MM.1S (cell line): ENCODE measurements around the gene CCR6.

Experiments
- DNase-seq: peaks from one replicate; pipeline ENCODE4 v3.0.0-alpha.2; 2015
- H2AFZ ChIP-seq: fragments of 300-600 bp; sonication (generic); 2 replicates; pipeline ENCODE4 v1.6.0; 2016; ENCODE audit warnings: antibody characterized with exemption, low read length
- H3F3A ChIP-seq: fragments of 300-600 bp; sonication (generic); 2 replicates; pipeline ENCODE4 v1.6.1; 2016; ENCODE audit warnings: mild to moderate bottlenecking, antibody characterized with exemption, low read length, moderate library complexity, mixed read lengths; ENCODE audit not compliant: insufficient read depth
- H3K27ac ChIP-seq: fragments of 300-600 bp; sonication (generic); 2 replicates; pipeline ENCODE4 v1.5.1; 2016; ENCODE audit warnings: mild to moderate bottlenecking, low read length
- H3K27me3 ChIP-seq: fragments of 300-600 bp; sonication (generic); replicated peaks from 2 replicates; pipeline ENCODE4 v1.6.0; 2016; ENCODE audit warnings: low read length; ENCODE audit not compliant: insufficient read depth
- H3K36me3 ChIP-seq: fragments of 300-600 bp; sonication (generic); replicated peaks from 2 replicates; pipeline ENCODE4 v1.6.1; 2016; ENCODE audit warnings: mild to moderate bottlenecking, low read length, mixed read lengths; ENCODE audit not compliant: insufficient read depth
- H3K4me1 ChIP-seq: fragments of 300-600 bp; sonication (generic); 2 replicates; pipeline ENCODE4 v1.6.1; 2016; ENCODE audit warnings: low read length, mixed read lengths
- H3K4me2 ChIP-seq: fragments of 300-600 bp; sonication (generic); 2 replicates; pipeline ENCODE4 v1.6.0; 2016; ENCODE audit warnings: low read depth, low read length
- H3K4me3 ChIP-seq: fragments of 300-600 bp; sonication (generic); 2 replicates; pipeline ENCODE4 v1.5.1; 2016; ENCODE audit warnings: low read length, mixed read lengths
- H3K79me2 ChIP-seq: fragments of 300-600 bp; sonication (generic); 2 replicates; pipeline ENCODE4 v1.6.1; 2016; ENCODE audit warnings: mixed run types, low read length, mixed read lengths
- H3K9ac ChIP-seq: fragments of 300-600 bp; sonication (generic); 2 replicates; pipeline ENCODE4 v1.6.1; 2016; ENCODE audit warnings: low read length, mixed read lengths
- H3K9me2 ChIP-seq: fragments of 300-600 bp; sonication (generic); replicated peaks from 2 replicates; pipeline ENCODE4 v1.6.1; 2016; ENCODE audit warnings: mild to moderate bottlenecking, low read length, mixed read lengths; ENCODE audit not compliant: insufficient read depth
- H3K9me3 ChIP-seq: fragments of 300-600 bp; sonication (generic); replicated peaks from 2 replicates; pipeline ENCODE4 v1.6.1; 2016; ENCODE audit warnings: mild to moderate bottlenecking, low read length, mixed read lengths; ENCODE audit not compliant: insufficient read depth
- H4K20me1 ChIP-seq: fragments of 300-600 bp; sonication (generic); 2 replicates; pipeline ENCODE4 v1.6.1; 2016; ENCODE audit warnings: mild to moderate bottlenecking, low read length, moderate library complexity, mixed read lengths; ENCODE audit not compliant: insufficient read depth
- EZH2 ChIP-seq: fragments of 300-600 bp; sonication (generic); optimal IDR thresholded peaks from 2 replicates; pipeline ENCODE3; 2017; ENCODE audit warnings: low read depth, mild to moderate bottlenecking, antibody characterized with exemption, low read length, mixed read lengths
- EZH2phosphoT487 ChIP-seq: fragments of 300-600 bp; sonication (generic); IDR thresholded peaks from 2 replicates; pipeline ENCODE4 v1.6.1; 2018; ENCODE audit warnings: antibody characterized with exemption, low read length
- TF ChIP-seq, protein P1 (sequence below): fragments of 300-600 bp; sonication (generic); IDR thresholded peaks from 2 replicates; pipeline ENCODE4 v1.5.1; 2016; ENCODE audit warnings: antibody characterized with exemption, low read length, mixed read lengths

Gene CCR6

DNA sequence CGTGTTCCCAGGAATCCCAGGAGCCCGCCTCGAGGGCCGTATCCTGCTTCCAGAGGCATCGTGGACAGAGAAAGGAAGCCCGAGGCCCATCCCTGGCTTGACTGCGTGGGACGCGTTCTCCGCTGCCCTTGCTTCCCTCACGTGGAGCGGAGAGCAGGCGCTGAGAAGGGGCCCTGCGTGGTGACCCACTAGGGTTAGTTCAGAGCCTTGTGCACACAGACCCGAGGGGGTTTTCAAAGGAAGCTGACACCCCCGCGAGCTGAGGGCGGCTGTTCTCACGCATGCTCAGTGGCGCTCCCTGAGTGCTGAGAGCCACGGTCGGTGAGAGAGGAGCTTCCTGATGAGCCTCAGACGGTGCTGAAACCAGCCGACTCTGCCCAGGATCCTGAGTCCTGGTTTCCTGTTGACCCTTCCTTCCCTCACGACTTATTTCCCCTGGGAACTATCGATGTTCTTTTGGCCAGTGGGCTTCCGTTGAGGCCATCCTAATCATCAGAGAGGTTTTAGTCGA lies 28.9 kb upstream of the CCR6 start:
- Histone ChIP-seq H4K20me1 (no peaks in the 10 kb centered on the region), H3K27ac (peak overlapping the region; percentile 90), H3K9me3 (no peaks in the 10 kb centered on the region), H3K27me3 (no peaks in the 10 kb centered on the region), H3K4me1 (peaks cover 18% of the 10 kb centered on the region), H2AFZ (peak overlapping the region; percentile 87), H3K9ac (peak overlapping the region; percentile 59), H3K4me2 (peak overlapping the region; percentile 88), H3K36me3 (no peaks in the 10 kb centered on the region), H3K4me3 (peak overlapping the region; percentile 57), H3K9me2 (no peaks in the 10 kb centered on the region), H3F3A (peaks cover 19% of the 10 kb centered on the region), H3K79me2 (no peaks in the 10 kb centered on the region)
- no peak for TF ChIP-seq EZH2phosphoT487
- TF ChIP-seq, protein P1, sequence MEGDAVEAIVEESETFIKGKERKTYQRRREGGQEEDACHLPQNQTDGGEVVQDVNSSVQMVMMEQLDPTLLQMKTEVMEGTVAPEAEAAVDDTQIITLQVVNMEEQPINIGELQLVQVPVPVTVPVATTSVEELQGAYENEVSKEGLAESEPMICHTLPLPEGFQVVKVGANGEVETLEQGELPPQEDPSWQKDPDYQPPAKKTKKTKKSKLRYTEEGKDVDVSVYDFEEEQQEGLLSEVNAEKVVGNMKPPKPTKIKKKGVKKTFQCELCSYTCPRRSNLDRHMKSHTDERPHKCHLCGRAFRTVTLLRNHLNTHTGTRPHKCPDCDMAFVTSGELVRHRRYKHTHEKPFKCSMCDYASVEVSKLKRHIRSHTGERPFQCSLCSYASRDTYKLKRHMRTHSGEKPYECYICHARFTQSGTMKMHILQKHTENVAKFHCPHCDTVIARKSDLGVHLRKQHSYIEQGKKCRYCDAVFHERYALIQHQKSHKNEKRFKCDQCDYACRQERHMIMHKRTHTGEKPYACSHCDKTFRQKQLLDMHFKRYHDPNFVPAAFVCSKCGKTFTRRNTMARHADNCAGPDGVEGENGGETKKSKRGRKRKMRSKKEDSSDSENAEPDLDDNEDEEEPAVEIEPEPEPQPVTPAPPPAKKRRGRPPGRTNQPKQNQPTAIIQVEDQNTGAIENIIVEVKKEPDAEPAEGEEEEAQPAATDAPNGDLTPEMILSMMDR = no peak
- no peak for TF ChIP-seq EZH2
- peak; percentile 45 for DNase-seq

DNA sequence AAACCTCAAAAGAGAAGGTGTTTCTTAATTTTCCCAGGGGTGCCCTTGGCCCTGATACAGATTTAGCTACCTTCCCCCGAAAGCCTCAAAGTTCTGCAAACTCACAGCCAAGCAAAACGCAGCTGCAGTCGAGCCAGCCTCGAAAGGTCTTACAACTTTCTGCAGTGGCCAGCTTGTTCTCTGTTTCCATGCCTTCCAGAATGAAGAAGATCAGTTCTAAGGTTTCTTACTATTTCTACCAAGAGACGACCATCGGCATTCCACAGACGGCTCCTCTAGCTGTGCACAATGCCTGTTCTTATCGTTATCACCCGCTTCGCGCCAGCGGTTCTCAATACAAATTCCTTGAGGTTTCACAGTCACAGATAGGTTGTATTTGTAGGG lies 28.5 kb upstream of the CCR6 start:
- H3K27me3 ChIP-seq = no peaks in the 10 kb centered on the region
- H3K36me3 ChIP-seq = no peaks in the 10 kb centered on the region
- no peaks in the 10 kb centered on the region for H3K9me2 ChIP-seq
- TF ChIP-seq, protein P1 = no peak
- TF ChIP-seq EZH2 (no peak), EZH2phosphoT487 (no peak)
- H3F3A ChIP-seq = peaks cover 19% of the 10 kb centered on the region
- no peaks in the 10 kb centered on the region for H3K9me3 ChIP-seq
- peak overlapping the region; percentile 90 for H3K27ac ChIP-seq
- H3K4me2 ChIP-seq = peak overlapping the region; percentile 88
- H3K79me2 ChIP-seq = no peaks in the 10 kb centered on the region
- DNase-seq = peak; percentile 21
- H3K4me1 ChIP-seq = peaks cover 18% of the 10 kb centered on the region
- H4K20me1 ChIP-seq = no peaks in the 10 kb centered on the region
- H3K9ac ChIP-seq = peak overlapping the region; percentile 59
- peak overlapping the region; percentile 87 for H2AFZ ChIP-seq
- peak overlapping the region; percentile 57 for H3K4me3 ChIP-seq

DNA sequence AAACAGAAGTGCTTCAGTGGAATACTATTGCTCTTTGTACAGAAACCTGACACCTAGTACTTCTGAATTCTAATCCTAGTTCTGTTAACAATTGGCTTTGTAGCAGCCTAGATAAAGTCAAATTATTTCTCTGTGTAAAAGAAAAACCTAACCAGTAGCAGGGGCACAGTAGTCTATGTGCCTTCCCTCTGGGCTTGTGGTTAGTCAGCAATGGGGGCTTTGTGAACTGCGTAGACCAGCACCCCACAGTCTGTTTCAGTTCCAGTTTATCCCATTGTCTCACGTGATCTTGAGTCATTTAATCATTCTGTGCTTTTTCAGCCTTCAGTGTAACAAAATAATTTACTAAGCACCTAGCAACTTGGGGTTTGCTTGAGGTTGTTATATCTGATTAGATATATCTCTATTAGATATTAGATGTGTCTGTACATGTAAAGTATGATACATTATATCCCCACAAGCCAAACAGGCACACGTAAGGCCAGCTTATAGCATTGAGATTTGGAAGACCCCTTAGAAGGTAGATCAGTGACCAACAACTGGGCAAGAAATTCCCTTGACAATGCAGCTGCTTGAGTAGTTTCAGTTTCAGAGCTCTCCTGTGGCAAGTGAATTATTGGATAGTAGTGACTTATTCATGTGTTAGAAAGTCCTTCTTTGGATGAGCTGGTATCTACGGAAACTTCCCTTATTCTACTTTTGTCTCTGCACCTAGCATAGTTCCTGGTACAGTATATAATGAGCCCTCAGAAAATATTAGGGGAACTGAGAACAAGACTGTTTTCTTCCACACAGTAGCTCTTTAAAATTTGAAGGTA lies 27.9 kb upstream of the CCR6 start:
- Histone ChIP-seq H3K36me3 (no peaks in the 10 kb centered on the region), H4K20me1 (no peaks in the 10 kb centered on the region), H3K9me2 (no peaks in the 10 kb centered on the region), H3K4me3 (peak overlapping the region; percentile 57), H3K4me2 (peak overlapping the region; percentile 88), H3K27me3 (no peaks in the 10 kb centered on the region), H3K9me3 (no peaks in the 10 kb centered on the region), H3K79me2 (no peaks in the 10 kb centered on the region), H2AFZ (0 out of 2 replicates have a peak overlapping the region, but pooled peaks have one; percentile 87), H3F3A (peaks cover 19% of the 10 kb centered on the region), H3K9ac (peak overlapping the region; percentile 59), H3K27ac (peak overlapping the region; percentile 90), H3K4me1 (peaks cover 18% of the 10 kb centered on the region)
- TF ChIP-seq EZH2phosphoT487 (no peak), EZH2 (no peak)
- TF ChIP-seq, protein P1 = no peak
- DNase-seq = peak; percentile 30
